SJCRH30 (cell line): ENCODE results near the gene MCU. TPM values are rescaled to one million over a fixed set of nuclear protein-coding genes. Genes with fewer than 3 reads are reported as not detected.

Experiments used
- DNase-seq, 2 experiments: peaks; one replicate each; pipeline ENCODE4 v3.0.0-alpha.2; 2015 to 2020
- H3K27ac ChIP-seq: fragments of 250-450 bp; sonication (Bioruptor Pico); 2 replicates; pipeline ENCODE4 v1.5.1; 2020; ENCODE audit warnings: mild to moderate bottlenecking, moderate library complexity
- H3K27me3 ChIP-seq: fragments of 250-450 bp; sonication (Bioruptor Pico); 2 replicates; pipeline ENCODE4 v1.5.1; 2020; ENCODE audit warnings: mild to moderate bottlenecking, moderate library complexity
- H3K36me3 ChIP-seq: fragments of 250-450 bp; sonication (Bioruptor Pico); 2 replicates; pipeline ENCODE4 v1.5.1; 2020; ENCODE audit warnings: mild to moderate bottlenecking, moderate library complexity
- H3K4me1 ChIP-seq: fragments of 250-450 bp; sonication (Bioruptor Pico); 2 replicates; pipeline ENCODE4 v1.5.1; 2020; ENCODE audit warnings: mild to moderate bottlenecking, moderate library complexity
- H3K4me3 ChIP-seq: fragments of 250-450 bp; sonication (Bioruptor Pico); 2 replicates; pipeline ENCODE4 v1.5.1; 2020; ENCODE audit warnings: mild to moderate bottlenecking, moderate library complexity
- H3K9me3 ChIP-seq: fragments of 250-450 bp; sonication (Bioruptor Pico); replicated peaks from 2 replicates; pipeline ENCODE4 v1.5.1; 2020; ENCODE audit warnings: mild to moderate bottlenecking, moderate library complexity
- total RNA-seq: library from RNA; depleted of rRNA; stranded (reverse); fragments of >200 nt; shearing (Covaris generic); gene quantifications from 2 replicates; pipeline ENCODE4 v1.2.3, GENCODE V29; 2014

The MCU gene
- total RNA-seq, 1 experiment from 2014 or later = 53.7 TPM

GRCh38 chr10:72782649-72783330 lies 90.8 kb downstream of the MCU start:
- Histone ChIP-seq H3K27ac (no peak overlapping the region), H3K9me3 (no peaks in the 10 kb centered on the region), H3K4me3 (no peak overlapping the region), H3K27me3 (no peaks in the 10 kb centered on the region), H3K4me1 (peaks cover 22% of the 10 kb centered on the region; the same call in 1 of the 2 replicates), H3K36me3 (no peaks in the 10 kb centered on the region)
- DNase-seq = no peak

GRCh38 chr10:72783410-72783833 lies 91.5 kb downstream of the MCU start:
- Histone ChIP-seq H3K4me1 (peaks cover 22% of the 10 kb centered on the region; the same call in 1 of the 2 replicates), H3K9me3 (no peaks in the 10 kb centered on the region), H3K27me3 (no peaks in the 10 kb centered on the region), H3K4me3 (no peak overlapping the region), H3K36me3 (no peaks in the 10 kb centered on the region), H3K27ac (no peak overlapping the region)
- no peak for DNase-seq

- peaks cover 22% of the 10 kb centered on the region; the same call in 1 of the 2 replicates for H3K4me1 ChIP-seq
- H3K27ac ChIP-seq = no peak overlapping the region
- H3K4me3 ChIP-seq = no peak overlapping the region
- no peaks in the 10 kb centered on the region for H3K36me3 ChIP-seq
- H3K27me3 ChIP-seq = no peaks in the 10 kb centered on the region
- no peaks in the 10 kb centered on the region for H3K9me3 ChIP-seq
- DNase-seq = peak; percentile 51 to 58
Observed at GRCh38 chr10:72784551-72785351, 92.8 kb downstream of the MCU start.

- Histone ChIP-seq H3K4me1 (peaks cover 22% of the 10 kb centered on the region; the same call in 1 of the 2 replicates), H3K27ac (no peak overlapping the region), H3K9me3 (no peaks in the 10 kb centered on the region), H3K27me3 (no peaks in the 10 kb centered on the region), H3K36me3 (no peaks in the 10 kb centered on the region), H3K4me3 (no peak overlapping the region)
- DNase-seq = no peak
Observed at GRCh38 chr10:72785409-72785808, 93.5 kb downstream of the MCU start.

- DNase-seq = no peak
- H3K4me3 ChIP-seq = no peak overlapping the region
- H3K9me3 ChIP-seq = no peaks in the 10 kb centered on the region; the same call in 1 of the 2 replicates
- peaks cover 2% of the 10 kb centered on the region; the same call in 1 of the 2 replicates for H3K4me1 ChIP-seq
- no peaks in the 10 kb centered on the region for H3K27me3 ChIP-seq
- no peaks in the 10 kb centered on the region for H3K36me3 ChIP-seq
- H3K27ac ChIP-seq = no peak overlapping the region
Observed at GRCh38 chr10:72790216-72790990, 98.5 kb downstream of the MCU start.

- no peaks in the 10 kb centered on the region; the same call in 1 of the 2 replicates for H3K9me3 ChIP-seq
- no peaks in the 10 kb centered on the region for H3K27me3 ChIP-seq
- H3K36me3 ChIP-seq = no peaks in the 10 kb centered on the region
- H3K4me3 ChIP-seq = no peak overlapping the region
- no peak for DNase-seq
- H3K27ac ChIP-seq = no peak overlapping the region
- no peaks in the 10 kb centered on the region for H3K4me1 ChIP-seq
Observed at GRCh38 chr10:72792288-72792687, 100.3 kb downstream of the MCU start.

GRCh38 chr10:72793752-72794151 lies 101.8 kb downstream of the MCU start:
- Histone ChIP-seq H3K4me1 (no peaks in the 10 kb centered on the region), H3K36me3 (no peaks in the 10 kb centered on the region; the same call in 1 of the 2 replicates)

GRCh38 chr10:72794260-72794659 lies 102.3 kb downstream of the MCU start:
- Histone ChIP-seq H3K4me1 (no peaks in the 10 kb centered on the region), H3K27ac (no peak overlapping the region), H3K36me3 (peaks cover 2% of the 10 kb centered on the region), H3K4me3 (no peak overlapping the region), H3K9me3 (no peaks in the 10 kb centered on the region; the same call in 1 of the 2 replicates), H3K27me3 (no peaks in the 10 kb centered on the region)
- DNase-seq = no peak

More at GRCh38 chr10:72793752-72794151, 101.8 kb downstream of the MCU start:
- no peak overlapping the region for H3K27ac ChIP-seq
- no peak overlapping the region for H3K4me3 ChIP-seq
- H3K27me3 ChIP-seq = no peaks in the 10 kb centered on the region
- H3K9me3 ChIP-seq = no peaks in the 10 kb centered on the region; the same call in 1 of the 2 replicates
- DNase-seq = no peak

- Histone ChIP-seq H3K27me3 (no peaks in the 10 kb centered on the region), H3K4me1 (no peaks in the 10 kb centered on the region), H3K4me3 (no peak overlapping the region), H3K36me3 (peaks cover 2% of the 10 kb centered on the region), H3K9me3 (no peaks in the 10 kb centered on the region; the same call in 1 of the 2 replicates), H3K27ac (no peak overlapping the region)
- no peak for DNase-seq
Observed at GRCh38 chr10:72796042-72796441, 104.1 kb downstream of the MCU start.

- no peak for DNase-seq
- Histone ChIP-seq H3K36me3 (peaks cover 2% of the 10 kb centered on the region), H3K27me3 (no peaks in the 10 kb centered on the region), H3K27ac (no peak overlapping the region), H3K4me3 (no peak overlapping the region), H3K9me3 (no peaks in the 10 kb centered on the region), H3K4me1 (no peaks in the 10 kb centered on the region)
Observed at GRCh38 chr10:72796538-72796937, 104.6 kb downstream of the MCU start.

GRCh38 chr10:72800000-72800740 lies 108.2 kb downstream of the MCU start:
- DNase-seq = no peak
- peaks cover 2% of the 10 kb centered on the region for H3K36me3 ChIP-seq
- H3K27ac ChIP-seq = no peak overlapping the region

GRCh38 chr10:72800741-72801092 lies 108.8 kb downstream of the MCU start:
- Histone ChIP-seq H3K27ac (no peak overlapping the region), H3K36me3 (peaks cover 2% of the 10 kb centered on the region), H3K9me3 (no peaks in the 10 kb centered on the region), H3K4me3 (no peak overlapping the region), H3K27me3 (no peaks in the 10 kb centered on the region), H3K4me1 (peaks cover 13% of the 10 kb centered on the region)
- DNase-seq = no peak

More at GRCh38 chr10:72800000-72800740, 108.2 kb downstream of the MCU start:
- Histone ChIP-seq H3K9me3 (no peaks in the 10 kb centered on the region), H3K27me3 (no peaks in the 10 kb centered on the region), H3K4me3 (no peak overlapping the region), H3K4me1 (peaks cover 13% of the 10 kb centered on the region)

- no peak overlapping the region for H3K4me3 ChIP-seq
- H3K4me1 ChIP-seq = peaks cover 13% of the 10 kb centered on the region
- H3K27me3 ChIP-seq = no peaks in the 10 kb centered on the region
- H3K36me3 ChIP-seq = peaks cover 2% of the 10 kb centered on the region
- DNase-seq = no peak
- no peak overlapping the region for H3K27ac ChIP-seq
- no peaks in the 10 kb centered on the region for H3K9me3 ChIP-seq
Observed at GRCh38 chr10:72801263-72801868, 109.4 kb downstream of the MCU start.

GRCh38 chr10:72802332-72802731 lies 110.4 kb downstream of the MCU start:
- no peaks in the 10 kb centered on the region for H3K27me3 ChIP-seq
- H3K27ac ChIP-seq = peak overlapping the region; percentile 25
- H3K4me1 ChIP-seq = peaks cover 13% of the 10 kb centered on the region
- no peaks in the 10 kb centered on the region for H3K9me3 ChIP-seq
- H3K4me3 ChIP-seq = no peak overlapping the region
- no peak for DNase-seq
- peaks cover 2% of the 10 kb centered on the region for H3K36me3 ChIP-seq
